Endometrial microvascular endothelial cells (primary cell): ENCODE results near the gene DHX30. TPM values are rescaled to one million over a fixed set of nuclear protein-coding genes. Genes with fewer than 3 reads are reported as not detected.

Experiments used
- in situ Hi-C: cut with HindIII; loops from 2 replicates; pipeline ENCODE4 v1.10.0; 2017; ENCODE audit warnings: low sequenced_read_pairs, low pct_unique_long_range_greater_than_20kb; ENCODE audit errors: inconsistent ontology term
- total RNA-seq: library from RNA; depleted of rRNA; stranded (reverse); fragments of >200 nt; gene quantifications from one replicate; pipeline ENCODE4 v1.2.3, GENCODE V29; 2015; ENCODE audit errors: inconsistent ontology term

The DHX30 gene
- total RNA-seq, 1 donor from 2014 or later, result 85.6 TPM

GRCh38 chr3:47899495-47900108 lies 96.7 kb downstream of the DHX30 start:
- in situ Hi-C loops, result no loop called here

Other genes with a start within 250 kb of the DHX30 start
- 1.1 TPM for gene CSPG5, start 224.3 kb upstream of the DHX30 start, total RNA-seq
- gene SMARCC1, start 21.2 kb upstream of the DHX30 start, total RNA-seq, result 32.3 TPM
- 156 TPM for gene MAP4, start 213.3 kb downstream of the DHX30 start, total RNA-seq